ENCODE measurements around the gene C2orf66. TPM values are rescaled to one million over a fixed set of nuclear protein-coding genes. Genes with fewer than 3 reads are reported as not detected.
A peak's percentile ranks its signal among the peaks of the same experiment; 100 is the strongest.

The C2orf66 gene
- total and polyA plus RNA-seq, 2 of the 4 experiments (the other 2 are of a cell fraction), result 0.27 TPM; not detected in 1

GRCh38 chr2:196801674-196802261, 7.4 kb downstream of the C2orf66 start:
- Histone ChIP-seq H2AFZ (replicated peaks; ENCODE audit: low read length, poor library complexity) (no peak overlapping the region), H3K23ac (ENCODE audit: low read depth, low read length) (no peak overlapping the region), H4K20me1 (ENCODE audit: insufficient read depth, low read length) (no peaks in the 10 kb centered on the region), H3K4me3 (ENCODE audit: insufficient read depth, low read depth, low read length) (no peak overlapping the region), H3K27ac (ENCODE audit: insufficient read depth, low read length) (no peak overlapping the region), H3K79me1 (ENCODE audit: low read depth in 1 of 2, low read length in 2 of 2) (peaks cover 6 to 7% of the 10 kb centered on the region in 2 experiments; a peak in 2 of 4 replicates), H2AK9ac (replicated peaks; ENCODE audit: low read depth, low read length, poor library complexity) (no peak overlapping the region), H3K56ac (ENCODE audit: extremely low read depth, insufficient read depth, low read length) (no peak overlapping the region), H3K9me1 (ENCODE audit: insufficient read depth, low read length) (no peaks in the 10 kb centered on the region), H3K9ac (ENCODE audit: low read depth, low read length) (no peak overlapping the region), H3K36me3 (ENCODE audit: control insufficient read depth, insufficient read depth, low read length) (peaks cover 2% of the 10 kb centered on the region), H4K8ac (ENCODE audit: low read depth in 2 of 2, low read length in 2 of 2) (no peak overlapping the region), H2AK5ac (ENCODE audit: low read depth, low read length) (no peak overlapping the region), H3K18ac (ENCODE audit: low read depth, low read length) (no peak overlapping the region), H2BK15ac (ENCODE audit: low read depth, low read length) (no peak overlapping the region), H3K9me3 (ENCODE audit: control insufficient read depth, insufficient read depth, low read length) (no peaks in the 10 kb centered on the region), H4K5ac (ENCODE audit: low read depth, low read length) (no peak overlapping the region), H2BK20ac (ENCODE audit: low read depth, low read length) (no peak overlapping the region), H3K14ac (replicated peaks; ENCODE audit: low read depth, low read length) (no peak overlapping the region), H2BK5ac (ENCODE audit: low read depth, low read length, poor library complexity, severe bottlenecking) (no peak overlapping the region), H2BK120ac (ENCODE audit: low read depth, low read length) (no peak overlapping the region), H3K27me3 (ENCODE audit: control insufficient read depth, insufficient read depth, low read length) (no peaks in the 10 kb centered on the region), H3K4ac (ENCODE audit: low read depth, low read length) (no peak overlapping the region), H3K4me1 (ENCODE audit: control insufficient read depth, insufficient read depth, low read length) (no peaks in the 10 kb centered on the region), H3K4me2 (ENCODE audit: low read depth, low read length) (no peak overlapping the region), H4K91ac (ENCODE audit: insufficient read depth, low read depth, low read length) (no peak overlapping the region)
- no TSS peak for BruUV-seq (replicated peaks)
- TF ChIP-seq CEBPB (IDR thresholded peaks at IDR 0.05; ENCODE audit: low read depth, low read length) (peak; percentile 80), POLR2A (IDR thresholded peaks at IDR 0.05; ENCODE audit: low read depth, low read length) (no peak), FOS (IDR thresholded peaks at IDR 0.05; ENCODE audit: low read depth, low read length) (peak; percentile 20; the same call in 1 of the 2 replicates), RFX5 (IDR thresholded peaks at IDR 0.05; ENCODE audit: low read depth, low read length) (no peak)
- ATAC-seq (ENCODE audit: low read depth) (no peak), DNase-seq (peak; percentile 38)
- intact Hi-C loops (cut with micrococcal nuclease) (no loop called here), dilution Hi-C loops (cut with HindIII; ENCODE audit: low sequenced_read_pairs, unreplicated experiment) (no loop called here), in situ Hi-C loops (cut with MboI; ENCODE audit: low sequenced_read_pairs) (no loop called here)
- POLR2A ChIA-PET (ENCODE audit: unreplicated experiment), result no interaction called here
- no CpG with 5 or more reads among the region's 2 CpGs for WGBS, 2 experiments (ENCODE audit: extremely low coverage in 2 of 2, insufficient read length in 1 of 2)
- CTCF ChIA-PET, result no interaction called here

Data from IMR-90 (cell line).